ENCODE results near the gene CIDEA.
"Not testable (repeated sequence)": the region's sequence is repeated elsewhere in the genome, so short reads cannot be mapped to it uniquely, and the experiment has no call there.

CIDEA gene

DNA sequence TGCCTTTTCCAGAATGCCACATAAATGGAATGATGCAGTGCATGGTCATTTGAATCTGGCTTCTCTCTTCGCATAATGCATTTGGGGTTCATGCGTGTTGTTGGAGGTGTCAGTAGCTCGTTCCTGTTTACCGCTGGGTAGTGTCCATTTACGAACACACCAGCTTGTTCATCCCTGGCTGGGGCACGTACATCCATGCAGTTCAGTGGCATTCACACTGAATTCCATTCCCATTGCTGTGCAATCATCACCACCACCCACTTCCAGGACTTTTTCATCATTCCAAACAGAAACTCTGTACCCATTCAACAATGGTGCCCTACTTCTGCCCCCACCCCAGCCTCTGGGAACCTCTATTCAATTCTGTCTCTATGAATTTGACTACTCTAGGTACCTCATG is 14.7 kb upstream of the CIDEA start:
- DNase-seq: no peak

DNA sequence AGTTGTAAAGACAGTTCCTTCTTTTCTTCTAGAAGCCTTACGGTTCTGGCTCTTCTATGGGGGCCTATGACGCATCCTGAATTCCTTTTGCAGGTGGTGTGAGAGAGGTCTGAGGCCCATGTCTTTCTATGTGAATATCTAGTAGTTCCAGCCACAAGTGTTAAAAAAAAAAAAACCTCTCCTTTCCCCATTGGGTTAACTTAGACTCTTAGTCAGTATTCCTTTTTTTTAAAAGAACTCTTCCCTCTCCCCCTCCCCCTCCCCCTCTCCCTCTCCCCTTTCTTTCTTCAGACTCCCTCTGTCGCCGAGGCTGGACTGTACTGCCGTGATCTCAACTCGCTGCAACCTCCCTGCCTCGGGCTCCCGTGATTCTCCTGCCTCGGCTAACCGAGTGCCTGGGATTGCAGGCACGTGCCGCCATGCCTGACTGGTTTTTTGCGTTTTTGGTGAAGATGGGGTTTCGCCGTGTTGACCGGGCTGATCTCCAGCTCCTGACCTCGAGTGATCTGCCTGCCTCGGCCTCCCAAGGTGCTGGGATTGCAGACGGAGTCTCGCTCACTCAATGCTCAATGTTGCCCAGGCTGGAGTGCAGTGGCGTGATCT is 11.4 kb upstream of the CIDEA start:
- no peak for DNase-seq

DNA sequence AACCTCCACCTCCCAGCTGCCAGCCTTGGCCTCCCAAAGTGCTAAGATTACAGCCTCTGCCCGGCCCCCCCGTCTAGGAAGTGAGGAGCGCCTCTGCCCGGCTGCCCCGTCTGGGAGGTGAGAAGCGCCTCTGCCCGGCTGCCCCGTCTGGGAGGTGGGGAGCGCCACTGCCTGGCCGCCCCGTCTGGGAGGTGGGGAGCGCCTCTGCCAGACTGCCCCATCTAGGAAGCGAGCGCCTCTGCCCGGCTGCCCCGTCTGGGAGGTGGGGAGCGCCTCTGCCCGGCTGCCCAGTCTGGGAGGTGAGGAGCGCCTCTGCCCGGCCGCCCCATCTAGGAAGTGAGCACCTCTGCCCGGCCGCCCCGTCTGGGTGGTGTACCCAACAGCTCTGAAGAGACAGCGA is 10.9 kb upstream of the CIDEA start:
- not testable (repeated sequence) for DNase-seq

DNA sequence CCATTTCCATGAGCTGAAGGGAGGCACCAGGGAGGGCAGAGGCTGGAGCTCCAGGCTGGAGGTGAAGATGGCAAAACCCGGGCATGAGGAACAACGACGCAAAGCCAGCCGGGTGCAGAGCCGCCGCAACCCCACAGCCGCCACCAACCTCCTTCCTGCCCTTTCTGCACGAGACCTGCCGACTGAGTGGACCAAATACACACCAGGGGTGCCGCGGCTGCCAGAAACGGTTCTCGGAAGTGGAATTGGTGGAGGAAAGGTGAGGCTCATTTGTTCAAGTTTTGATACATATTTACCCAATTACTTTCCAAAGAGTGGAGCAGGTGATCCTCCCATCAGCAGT is 8.4 kb upstream of the CIDEA start:
- no peak for DNase-seq

DNA sequence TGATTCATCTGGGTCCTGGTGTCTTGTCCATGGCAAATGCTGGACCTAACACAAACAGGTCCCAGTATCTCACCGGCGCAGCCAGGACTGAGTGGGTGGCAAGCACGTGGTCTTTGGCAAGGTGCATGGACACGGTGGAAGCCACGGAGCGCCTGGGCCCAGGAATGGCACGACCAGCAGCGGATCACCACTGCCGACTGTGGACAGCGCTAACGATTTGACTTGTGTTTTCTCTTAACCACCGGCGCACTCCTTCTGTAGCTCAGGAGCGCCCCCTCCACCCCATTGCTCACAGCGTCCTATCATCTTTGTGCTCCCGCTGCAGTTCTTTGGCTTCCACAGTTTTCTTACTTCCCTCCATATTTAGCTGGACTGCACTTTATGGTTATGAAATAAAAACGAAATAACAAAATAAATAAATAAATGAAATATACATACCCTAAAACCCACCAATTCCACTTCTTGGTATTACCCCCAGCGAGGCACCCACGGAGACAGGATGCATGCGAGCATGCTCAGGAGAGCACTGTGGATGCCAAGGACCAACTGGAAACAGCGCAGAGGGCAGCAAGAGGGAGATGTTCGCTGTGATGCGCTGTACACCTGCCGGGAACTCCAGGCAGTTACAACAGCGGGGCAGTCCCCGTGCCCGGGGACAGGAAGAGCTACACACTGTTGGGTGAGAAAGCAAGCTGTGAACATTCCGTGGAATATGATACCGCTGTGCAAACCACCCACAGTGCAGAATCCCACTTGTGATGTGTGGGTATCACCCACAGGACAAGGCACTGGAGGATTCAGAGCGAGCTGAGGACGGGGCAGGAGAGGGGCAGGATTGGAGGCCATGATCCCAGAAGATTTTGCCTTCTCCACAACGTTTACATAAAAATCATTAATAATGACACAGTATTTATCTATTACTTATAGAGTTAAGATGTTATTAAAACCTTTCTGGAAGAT is 7.0 kb upstream of the CIDEA start:
- peak in 1 of 2 donors; percentile 10 for DNase-seq

DNA sequence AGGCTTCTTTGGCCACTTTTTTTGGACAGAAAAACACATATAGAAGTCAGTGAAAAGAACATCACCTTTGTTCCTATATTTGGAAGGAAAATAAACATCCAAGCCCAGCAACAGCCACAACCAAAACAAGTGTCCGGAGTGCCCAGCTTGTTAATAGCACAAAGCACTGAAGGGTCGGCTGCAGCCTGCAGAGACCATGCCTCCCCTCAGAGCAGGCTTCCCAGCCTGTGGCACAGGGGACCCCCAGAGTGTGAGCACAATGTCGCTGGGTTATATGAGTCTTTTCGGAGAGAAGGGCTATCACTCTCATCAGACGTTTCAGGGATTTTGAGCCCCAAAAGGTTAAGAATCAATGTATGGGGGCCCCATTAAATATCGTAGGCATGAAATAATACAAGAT is 6.2 kb upstream of the CIDEA start:
- DNase-seq: no peak

DNA sequence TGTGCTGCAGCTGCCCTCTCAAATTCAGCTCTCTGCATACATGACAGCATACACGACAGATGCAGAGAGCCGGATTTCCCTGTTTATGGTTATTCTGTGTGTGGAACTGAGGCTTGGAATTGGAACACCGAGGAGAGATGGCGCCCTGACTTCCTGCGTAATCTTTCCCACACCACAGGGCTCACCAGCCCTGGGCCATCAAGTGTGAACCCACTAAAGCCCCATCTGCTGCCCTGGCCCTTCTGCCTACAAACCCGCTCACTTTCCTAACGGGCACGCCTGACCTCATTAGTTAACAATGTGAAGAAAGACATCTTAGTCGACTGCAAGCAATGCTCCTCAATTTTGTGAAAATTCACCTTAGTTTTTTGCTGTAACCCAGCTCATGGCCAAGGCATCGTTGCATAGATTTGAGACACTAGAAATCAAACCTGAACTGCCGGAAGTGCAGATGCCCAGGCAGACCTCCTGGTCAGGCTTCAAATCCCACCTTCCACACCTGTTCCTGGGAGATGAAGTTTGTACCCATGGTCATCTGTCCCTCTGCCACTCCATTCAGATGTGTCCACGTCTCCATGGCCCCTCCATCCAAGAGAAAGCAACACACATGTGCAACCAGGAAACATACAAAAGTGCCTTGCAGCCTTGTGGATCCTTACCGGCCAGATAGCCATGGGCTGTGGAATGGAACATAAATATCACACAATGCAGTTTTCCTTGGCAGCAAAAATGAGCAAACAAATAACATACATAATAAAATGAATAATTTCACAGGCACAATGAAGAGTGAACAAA is 5.0 kb upstream of the CIDEA start:
- no peak for DNase-seq

DNA sequence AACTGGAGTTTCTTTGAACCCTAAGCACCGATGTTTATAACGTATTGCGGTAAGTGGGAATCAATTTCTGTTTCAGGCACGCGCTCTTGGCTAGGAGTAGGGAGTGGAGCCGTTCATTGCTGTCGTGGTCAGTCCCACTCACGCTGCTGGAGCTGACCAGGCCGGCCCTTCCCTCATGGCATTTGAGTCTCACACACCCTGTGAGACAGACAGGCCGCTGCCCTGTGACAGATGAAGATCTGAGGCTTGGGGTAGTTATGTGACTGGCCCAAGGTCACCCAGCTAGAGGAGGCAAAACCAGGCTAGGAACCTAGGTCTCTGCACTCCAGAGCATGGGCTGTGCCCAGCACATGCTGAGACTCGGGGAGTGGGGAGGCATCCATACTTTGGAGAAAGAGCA is 2.9 kb upstream of the CIDEA start:
- no peak for DNase-seq

DNA sequence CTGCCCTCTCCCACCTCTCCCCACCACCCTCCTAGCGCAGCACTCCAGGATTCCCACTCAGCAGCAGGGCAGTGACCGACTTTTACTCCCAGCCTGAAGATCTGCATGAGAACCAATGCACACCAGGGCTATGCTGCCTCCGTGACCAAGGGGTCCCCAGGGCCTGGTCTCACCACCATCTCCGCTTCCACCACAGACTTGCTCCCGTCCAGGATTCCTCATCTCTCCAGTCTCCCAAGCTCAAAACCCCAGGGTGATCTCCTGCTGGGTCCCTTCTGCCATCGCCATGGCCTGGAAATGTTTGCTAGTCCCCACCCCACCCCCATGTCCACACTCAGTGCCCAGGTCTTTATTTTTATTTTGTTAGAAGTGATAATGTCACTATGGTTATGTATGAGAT is 2.1 kb upstream of the CIDEA start:
- no peak for DNase-seq

DNA sequence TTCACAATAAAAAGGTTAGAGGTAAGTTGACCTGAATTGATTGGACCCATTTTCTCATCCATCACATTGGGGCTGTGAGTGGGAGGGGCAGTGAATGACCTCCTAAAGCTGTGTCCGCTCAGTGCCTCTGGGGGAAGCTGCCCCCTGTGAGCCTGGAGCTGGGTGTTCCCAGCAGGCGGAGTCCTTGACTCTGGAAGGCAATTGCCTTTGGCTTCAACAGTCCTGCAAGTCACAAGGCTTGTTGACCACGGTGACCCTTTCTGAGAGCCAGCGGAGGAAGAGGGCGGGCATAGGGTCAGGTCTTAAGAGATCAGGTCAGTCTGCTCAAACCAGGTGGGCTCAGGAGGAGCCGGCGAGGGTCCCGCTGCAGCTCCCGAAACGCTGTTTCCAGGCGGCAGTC is 1.1 kb upstream of the CIDEA start:
- no peak for DNase-seq

DNA sequence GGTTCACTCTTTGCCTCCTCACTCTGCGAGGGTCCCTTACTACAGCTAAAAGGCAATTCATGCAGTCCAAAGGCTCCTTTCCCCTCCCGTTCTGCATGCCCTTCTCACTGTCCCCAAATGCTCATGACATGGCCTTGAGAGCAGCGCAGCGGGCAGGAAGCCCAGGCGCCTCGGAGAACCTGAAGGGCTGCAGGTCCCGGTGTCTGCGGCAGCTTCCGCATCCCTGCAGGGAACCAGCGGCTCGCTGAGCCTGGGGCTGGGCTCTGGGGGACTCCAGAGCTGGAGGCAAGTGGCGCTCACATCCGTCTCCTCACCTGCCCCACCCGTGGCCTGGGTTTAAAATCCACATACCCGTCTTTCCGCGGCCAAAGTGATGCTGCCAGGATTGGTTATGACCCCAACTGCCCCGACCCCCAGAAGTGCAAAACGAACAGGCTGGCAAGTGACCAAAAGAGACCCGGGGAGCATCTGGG is 462 bp upstream of the CIDEA start:
- no peak for DNase-seq

DNA sequence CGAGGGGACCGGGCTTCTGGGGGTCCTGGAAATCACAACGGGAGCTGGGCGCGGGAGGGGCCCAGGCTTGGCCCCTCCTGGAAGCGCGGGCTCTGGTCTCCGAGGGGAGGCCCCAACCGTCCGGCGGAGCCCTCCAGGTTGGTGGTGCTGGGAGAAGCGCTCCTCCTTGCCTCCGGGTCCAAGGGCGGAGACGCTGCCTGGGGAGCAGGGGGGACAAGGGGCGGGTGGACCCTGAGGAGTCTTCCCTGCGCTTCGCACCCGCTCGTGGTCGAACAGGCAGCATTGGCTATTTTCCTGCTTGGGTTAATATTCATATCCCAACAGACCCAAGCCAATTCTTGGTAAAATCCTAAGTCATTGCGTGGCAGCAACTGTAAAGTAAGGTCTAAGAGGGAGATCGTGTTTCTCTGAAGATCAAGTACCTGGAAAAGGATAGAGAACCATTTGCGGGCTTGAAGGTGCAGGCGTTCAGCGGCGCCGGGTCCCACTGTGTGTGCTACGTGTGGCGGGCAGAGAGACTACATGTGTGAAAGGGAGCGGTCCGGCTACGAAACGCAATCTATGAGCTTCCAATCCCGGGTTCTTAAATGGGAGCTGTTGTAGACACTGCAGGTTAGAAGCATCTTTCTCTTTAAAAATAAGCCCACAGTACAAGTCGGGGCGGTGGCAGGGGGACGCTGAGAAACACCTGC is 805 bp downstream of the CIDEA start:
- no peak for DNase-seq

DNA sequence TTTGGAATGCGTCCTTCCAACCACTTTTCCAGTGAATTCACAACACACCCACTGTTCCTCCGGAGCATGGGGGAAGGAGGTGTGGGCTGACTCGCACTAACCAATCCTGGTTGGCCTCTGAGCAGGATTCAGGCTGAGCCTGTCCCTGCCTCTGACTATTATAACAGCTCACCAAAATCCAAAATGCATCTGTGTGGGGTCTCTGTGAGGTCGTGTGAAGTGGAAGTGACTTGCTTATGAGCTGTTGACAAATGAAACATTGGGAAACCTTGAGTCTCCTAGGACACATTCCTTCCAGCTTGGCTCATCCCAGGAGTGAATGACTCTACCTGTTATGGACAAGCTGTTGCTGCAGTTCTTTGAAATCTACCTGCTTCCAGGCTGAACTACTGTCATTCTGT is 1.5 kb downstream of the CIDEA start:
- DNase-seq: no peak

DNA sequence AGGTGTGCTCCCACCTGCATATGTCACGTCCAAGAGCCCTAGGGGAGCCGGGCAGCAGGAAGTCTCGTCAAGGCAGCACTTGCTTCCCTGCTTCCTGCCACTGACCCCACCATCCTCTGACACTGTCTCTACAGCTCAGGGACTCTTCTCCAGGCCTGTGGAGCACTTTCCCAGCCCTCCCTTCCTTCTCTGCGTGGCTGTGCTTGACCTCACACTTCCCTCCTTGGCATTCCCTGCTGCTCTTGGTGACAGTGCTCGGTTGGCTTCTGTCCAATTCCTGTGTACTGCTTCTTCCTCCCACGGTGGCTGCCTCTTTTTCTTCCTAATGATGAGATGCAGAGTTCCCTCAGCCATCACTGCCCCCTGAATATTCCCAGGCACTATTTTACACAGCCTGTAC is 2.8 kb downstream of the CIDEA start:
- no peak for DNase-seq

DNA sequence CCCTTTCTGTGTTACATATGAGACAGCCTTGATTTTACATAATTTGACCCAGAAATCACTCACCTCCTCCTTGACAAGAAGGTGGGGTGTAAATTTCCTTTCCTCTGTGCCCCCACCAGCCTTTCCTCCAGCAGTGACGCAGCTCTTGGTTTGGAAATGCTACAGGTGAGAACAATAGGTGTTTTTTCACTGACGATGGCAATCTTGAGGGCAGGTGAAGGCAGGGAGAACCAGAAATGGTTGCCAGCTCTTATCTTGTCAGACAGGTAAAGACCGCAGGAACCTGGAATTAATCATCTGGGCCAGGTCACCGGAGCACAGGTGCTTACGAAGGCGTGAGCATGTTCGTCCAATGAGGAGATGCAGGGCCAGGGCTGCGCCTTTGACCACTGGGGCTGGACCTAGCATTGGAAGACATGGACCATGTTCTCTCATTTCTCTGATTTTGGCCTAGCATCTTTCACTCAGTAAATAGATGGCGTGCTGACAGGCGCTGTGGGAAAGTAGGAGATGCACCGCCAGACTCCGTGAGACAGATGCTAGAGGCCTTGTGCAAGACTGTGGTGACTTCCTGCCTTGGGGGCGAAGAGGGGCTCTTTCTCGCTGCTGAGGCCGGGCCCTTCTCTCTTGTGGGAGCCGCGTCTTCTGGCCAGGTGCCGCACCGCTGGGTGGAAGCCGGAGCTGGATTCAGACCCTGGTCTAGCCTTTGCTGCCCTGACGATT is 4.0 kb downstream of the CIDEA start:
- no peak for DNase-seq

DNA sequence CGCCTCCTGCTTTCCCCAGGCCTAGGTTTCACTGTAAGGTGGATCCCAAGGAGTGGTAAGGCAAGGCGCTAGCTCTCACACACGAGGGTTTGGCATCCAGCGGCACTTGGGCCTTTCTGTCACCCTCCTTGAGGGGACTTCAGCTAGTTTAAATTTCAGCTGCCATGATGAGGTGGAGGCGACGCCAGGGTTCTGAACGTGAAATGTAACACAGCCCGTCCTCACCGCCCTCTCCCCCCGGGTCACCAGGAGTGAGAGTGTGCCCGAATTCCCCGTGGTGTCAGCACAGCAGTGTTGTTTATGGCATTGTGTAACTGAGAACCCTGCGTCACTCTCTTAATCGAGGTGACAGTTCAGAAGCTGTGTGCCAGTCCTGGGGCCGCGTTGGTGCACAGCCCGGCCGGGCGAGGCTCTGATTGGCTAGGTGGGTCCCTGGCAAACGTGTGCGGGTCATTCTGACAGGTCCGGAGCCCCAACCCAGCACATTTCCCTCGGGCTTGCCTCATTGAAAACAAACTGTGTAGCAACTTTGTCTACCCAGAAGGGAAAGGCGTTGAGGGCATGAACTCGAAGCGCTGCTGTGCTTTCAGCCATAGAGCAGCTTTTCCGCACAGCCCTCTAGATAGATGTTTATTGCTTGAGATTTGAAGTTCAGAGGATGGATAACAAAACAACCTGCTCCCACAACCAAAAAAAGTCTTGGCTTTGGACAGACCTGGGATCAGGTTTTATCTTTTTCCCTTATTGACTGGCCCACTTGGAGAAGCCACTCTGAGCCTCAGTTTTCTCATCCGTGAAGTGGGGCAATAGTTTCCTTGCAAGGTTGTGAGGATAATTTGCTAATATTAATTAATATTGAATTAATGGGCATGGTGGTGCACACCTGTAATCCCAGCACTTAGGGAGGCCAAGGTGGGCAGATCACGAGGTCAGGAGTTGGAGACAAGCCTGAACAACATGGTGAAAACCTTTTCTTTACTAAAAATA is 4.9 kb downstream of the CIDEA start:
- DNase-seq: no peak

DNA sequence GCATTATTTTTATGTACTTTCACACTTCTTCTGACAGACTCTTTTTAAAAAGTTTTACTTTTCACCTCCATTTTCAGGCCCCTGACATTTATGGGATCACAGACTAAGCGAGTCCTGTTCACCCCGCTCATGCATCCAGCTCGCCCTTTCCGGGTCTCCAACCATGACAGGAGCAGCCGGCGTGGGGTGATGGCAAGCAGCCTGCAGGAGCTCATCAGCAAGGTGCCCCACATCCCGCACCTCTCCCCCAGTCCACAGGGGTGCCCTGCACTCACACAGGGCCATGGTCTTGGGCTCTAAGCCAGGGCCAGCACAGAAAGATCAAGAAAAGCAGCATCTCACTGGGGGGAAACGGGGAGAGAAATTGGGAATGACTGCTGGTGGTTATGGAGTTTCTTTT is 8.6 kb downstream of the CIDEA start:
- no peak for DNase-seq

DNA sequence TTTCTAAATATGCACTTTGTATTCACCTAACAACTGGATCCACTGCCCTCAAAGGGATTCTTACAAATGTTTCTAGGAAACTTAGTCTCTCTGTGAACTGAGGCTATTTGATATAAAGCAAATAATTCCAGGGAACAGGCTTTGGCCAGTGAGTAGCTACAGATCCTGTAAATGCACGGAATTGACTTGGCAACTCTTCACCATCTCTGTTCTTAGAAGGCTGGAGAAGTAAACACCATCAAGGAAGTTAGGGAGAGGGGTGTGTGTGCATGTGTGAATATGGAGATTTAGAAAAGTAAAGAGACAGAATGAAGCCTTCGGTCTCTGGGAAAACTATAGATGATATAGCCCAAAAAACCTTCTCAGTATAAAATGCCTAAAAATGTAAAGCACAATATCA is 10.7 kb downstream of the CIDEA start:
- DNase-seq: no peak

DNA sequence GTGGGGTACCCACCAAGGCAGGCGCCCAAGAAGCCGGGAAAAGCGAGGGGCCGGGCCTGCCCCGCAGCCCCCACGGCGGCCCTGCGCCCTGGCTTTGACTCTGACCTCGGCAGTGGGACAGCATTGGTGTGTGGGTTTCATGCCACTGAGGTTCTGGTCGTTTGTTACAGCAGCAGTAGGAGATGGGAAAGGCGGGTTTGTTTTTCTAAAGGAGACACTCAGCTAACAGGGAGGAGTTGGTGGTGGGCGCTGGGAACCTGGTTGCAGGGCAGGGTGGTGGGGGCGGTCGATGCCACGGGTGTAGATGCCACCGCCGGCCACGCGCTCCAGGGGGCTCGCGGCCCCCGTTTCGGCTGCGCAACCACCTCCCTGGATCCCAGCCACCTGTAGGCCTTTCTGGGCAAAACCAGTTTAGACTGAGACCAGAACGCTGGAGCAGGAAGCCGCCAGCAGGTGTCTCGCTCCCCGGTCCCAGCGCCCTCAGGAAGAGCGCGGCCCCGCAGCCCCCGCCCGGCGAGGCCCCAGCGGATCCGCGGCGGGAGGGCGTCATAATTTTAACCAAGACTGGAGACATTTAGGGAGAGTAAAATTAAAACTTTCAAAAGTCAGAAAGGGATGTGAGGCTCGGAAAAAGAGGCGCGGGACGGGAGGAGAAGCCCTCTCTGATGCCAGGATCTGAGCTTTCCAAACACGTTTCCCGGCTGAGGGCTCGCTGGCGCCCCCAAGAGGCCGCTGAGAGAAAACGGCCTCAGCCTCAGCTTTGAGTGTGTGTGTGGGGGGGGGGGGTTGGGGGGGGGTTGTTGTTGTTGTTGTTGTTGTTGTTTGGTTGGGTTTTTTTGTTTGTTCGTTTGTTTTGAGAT is 17.4 kb downstream of the CIDEA start:
- peak; percentile 54 to 84 for DNase-seq

DNA sequence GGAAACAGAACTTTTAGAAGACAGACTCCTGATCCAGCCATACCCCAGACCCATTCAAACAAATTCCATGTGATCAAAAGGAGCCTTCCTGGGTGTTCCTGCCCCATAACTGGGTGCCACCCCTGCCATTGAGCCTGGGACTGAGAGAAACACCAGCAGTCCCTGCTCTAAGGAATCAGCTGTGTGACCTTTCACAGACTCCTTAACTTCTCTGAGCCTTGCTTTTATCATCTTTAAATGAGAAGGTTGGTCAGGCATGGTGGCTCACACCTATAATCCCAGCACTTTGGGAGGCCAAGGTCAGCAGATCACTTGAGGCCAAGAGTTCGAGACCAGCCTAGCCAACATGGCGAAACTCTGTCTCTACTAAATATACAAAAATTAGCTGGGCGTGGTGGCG is 20.6 kb downstream of the CIDEA start:
- DNase-seq: no peak

Measured in inflammatory macrophage treated with lipopolysaccharide for 1 hour (primary cell).